Small intestine (tissue), 7 donors: ENCODE data around the gene ST6GAL1. TPM values are rescaled to one million over a fixed set of nuclear protein-coding genes. Genes with fewer than 3 reads are reported as not detected.
"Not testable (repeated sequence)": the region's sequence is repeated elsewhere in the genome, so short reads cannot be mapped to it uniquely, and the experiment has no call there.

ENCODE experiments used
- DNase-seq, 2 donors: peaks; one replicate each; pipeline versions ENCODE4 v3.0.0 to v3.0.0-alpha.2; 2013
- FAIRE-seq: peaks from 2 replicates; lab custom pipeline; 2012; peaks lifted over from hg19 to GRCh38; lab: Jason Lieb, UNC
- H3K27ac ChIP-seq, 3 donors: one replicate each; pipeline ENCODE4 v1.5.1; 2013; ENCODE audit warnings: low read length in 2 of 3, mild to moderate bottlenecking in 2 of 3, control low read depth in 1 of 3, inconsistent platforms in 1 of 3, low read depth in 1 of 3, moderate library complexity in 1 of 3
- H3K27me3 ChIP-seq, 3 donors: one replicate each; pipeline ENCODE4 v1.6.1; 2013; ENCODE audit warnings: low read length in 3 of 3, inconsistent platforms in 1 of 3; ENCODE audit not compliant: control insufficient read depth in 3 of 3, insufficient read depth in 3 of 3
- H3K36me3 ChIP-seq, 3 donors: one replicate each; pipeline ENCODE4 v1.6.1; 2013; ENCODE audit warnings: low read length in 3 of 3, inconsistent platforms in 1 of 3, low read depth in 1 of 3, mild to moderate bottlenecking in 1 of 3, moderate library complexity in 1 of 3; ENCODE audit not compliant: control insufficient read depth in 3 of 3, insufficient read depth in 2 of 3
- H3K4me1 ChIP-seq, 3 donors: one replicate each; pipeline ENCODE4 v1.6.1; 2013; ENCODE audit warnings: low read length in 2 of 3, inconsistent platforms in 1 of 3, low read depth in 1 of 3, mild to moderate bottlenecking in 1 of 3, moderate library complexity in 1 of 3; ENCODE audit not compliant: control insufficient read depth in 3 of 3, insufficient read depth in 2 of 3
- H3K4me3 ChIP-seq, 3 donors: one replicate each; pipeline ENCODE4 v1.5.1; 2013; ENCODE audit warnings: low read length in 3 of 3, control low read depth in 1 of 3, inconsistent platforms in 1 of 3, low read depth in 1 of 3, mild to moderate bottlenecking in 1 of 3, moderate library complexity in 1 of 3
- H3K9me3 ChIP-seq, 2 donors: one replicate each; pipeline ENCODE4 v1.6.1; 2013; ENCODE audit warnings: low read depth in 1 of 2, low read length in 1 of 2; ENCODE audit not compliant: control insufficient read depth in 2 of 2, insufficient read depth in 1 of 2
- WGBS, 3 donors: extraction: QIAGEN DNeasy Blood & Tissue Kit; methylation state at CpG; one replicate each; pipeline ENCODE4 v1.1.7; 2013; 5-methylcytosine and 5-hydroxymethylcytosine counted together
- polyA plus RNA-seq, 4 donors: library from polyadenylated mRNA; stranded (reverse) in 3 of 4; unstranded in 1 of 4; fragments of 200-250 nt in 3 of 4; fragments of 120-200 nt in 1 of 4; gene quantifications; one replicate each; pipeline versions ENCODE4 v1.2.1 to v1.2.3, GENCODE V29; 2013
- donor health status: healthy with polysubstance abuse.
- donor health status: control.
- donor health status: control.
- donor health status: Bipolar disorder and iron deficiency.
- donor health status: healthy.

The ST6GAL1 gene
- polyA plus RNA-seq, 4 donors, result 0.45 to 219 (median 11.0) TPM

DNA sequence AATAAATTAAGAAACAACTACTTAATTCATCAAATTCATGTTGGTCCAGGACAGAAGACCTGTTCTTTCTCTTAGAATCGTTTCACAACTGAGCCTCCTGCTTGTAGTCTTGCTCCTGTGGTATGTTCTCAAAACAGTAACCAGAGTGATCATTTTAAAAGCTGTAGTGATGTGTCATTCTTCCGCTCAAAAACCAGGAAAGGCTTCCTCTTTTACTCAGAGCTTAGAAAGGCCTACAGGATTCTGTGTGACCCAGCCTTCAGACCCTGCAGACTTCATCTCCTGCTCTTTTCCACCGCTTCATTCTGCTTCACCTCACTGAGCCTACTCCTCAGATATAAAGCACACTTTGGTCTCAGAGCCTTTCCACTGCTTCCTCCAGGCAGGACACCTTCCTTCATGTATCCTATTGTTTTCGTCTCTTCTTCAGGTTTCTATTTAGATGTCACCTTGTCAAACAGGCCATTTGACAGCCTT lies 22.7 kb downstream of the ST6GAL1 start:
- no peak for DNase-seq
- WGBS, 3 donors, result 68 to 80% (median 70%) methylated on average over 4 of the region's 4 CpGs
- Histone ChIP-seq H3K36me3 (peaks cover 0 to 13% (median 0%) of the 10 kb centered on the region in 3 donors), H3K27ac (peak overlapping the region in 1 of 3 donors; percentile 37), H3K4me1 (peaks cover 0 to 6% (median 2%) of the 10 kb centered on the region in 3 donors), H3K9me3 (peaks cover 0 to 11% of the 10 kb centered on the region in 2 donors), H3K27me3 (no peaks in the 10 kb centered on the region), H3K4me3 (no peak overlapping the region)
- FAIRE-seq, result no peak

DNA sequence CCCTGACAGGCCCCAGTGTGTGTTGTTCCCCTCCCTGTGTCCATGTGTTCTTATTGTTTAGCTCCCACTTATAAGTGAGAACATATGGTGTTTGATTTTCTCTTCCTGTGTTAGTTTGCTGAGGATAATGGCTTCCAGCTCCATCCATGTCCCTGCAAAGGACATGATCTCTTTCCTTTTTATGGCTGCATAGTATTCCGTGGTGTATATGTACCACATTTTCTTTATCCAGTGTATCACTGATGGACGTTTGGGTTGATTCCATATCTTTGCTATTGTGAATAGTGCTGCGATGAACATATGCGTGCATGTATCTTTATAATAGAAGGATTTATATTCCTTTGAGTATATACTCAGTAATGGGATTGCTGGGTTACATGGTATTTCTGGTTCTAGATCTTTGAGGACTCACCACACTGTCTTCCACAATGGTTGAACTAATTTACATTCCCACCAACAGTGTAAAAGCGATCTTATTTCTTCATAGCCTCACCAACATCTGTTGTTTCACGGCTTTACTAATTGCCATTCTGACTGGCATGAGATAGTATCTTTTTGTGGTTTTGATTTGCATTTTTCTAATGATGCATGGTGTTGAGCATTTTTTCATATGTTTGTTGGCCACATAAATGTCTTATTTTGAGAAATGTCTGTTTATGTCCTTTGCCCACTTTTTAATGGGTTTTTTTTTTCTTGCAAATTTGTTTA lies 23.8 kb downstream of the ST6GAL1 start:
- H3K9me3 ChIP-seq, result peaks cover 0 to 11% of the 10 kb centered on the region in 2 donors
- not testable (repeated sequence) for H3K27me3 ChIP-seq, H3K4me1 ChIP-seq, H3K27ac ChIP-seq, H3K4me3 ChIP-seq, H3K36me3 ChIP-seq, FAIRE-seq, DNase-seq
- WGBS, 3 donors, result 76 to 83% (median 79%) methylated on average over 6 of the region's 6 CpGs

DNA sequence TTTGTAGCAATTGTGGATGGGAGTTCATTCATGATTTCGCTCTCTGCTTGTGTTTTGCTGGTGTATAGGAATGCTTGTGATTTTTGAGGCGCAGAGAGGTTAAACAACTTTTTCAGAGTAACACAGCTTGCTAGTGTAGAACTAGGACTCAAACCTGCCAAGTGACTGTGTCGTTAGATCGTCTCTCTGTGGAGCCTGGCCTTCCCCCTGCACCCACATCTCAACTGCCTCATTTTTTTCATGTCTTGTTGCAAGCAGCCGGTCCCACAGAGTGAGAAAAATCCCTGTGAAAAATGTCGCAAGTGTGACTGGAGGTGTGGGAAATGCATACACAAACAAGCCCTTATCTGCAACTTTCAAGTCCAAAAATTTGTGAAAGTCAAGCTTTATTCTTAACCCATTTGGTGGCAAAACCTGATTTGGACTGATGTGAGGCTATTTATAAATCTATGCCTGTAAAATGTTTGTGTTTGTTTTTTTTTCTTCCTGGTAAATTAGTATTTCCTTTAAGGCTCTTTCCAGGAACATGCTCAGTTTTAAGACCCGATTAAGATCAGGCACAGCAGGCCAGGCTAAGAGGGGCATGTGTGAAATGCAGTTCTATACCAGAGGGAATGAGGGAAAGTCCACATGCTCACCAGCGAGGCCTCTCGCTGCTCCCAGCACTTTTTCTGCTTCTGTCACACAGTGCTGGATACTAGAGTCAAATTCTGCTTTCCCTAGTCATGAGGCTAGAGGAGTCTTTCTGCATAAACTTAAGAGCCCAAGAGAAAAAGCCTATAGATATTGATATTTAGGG lies 25.8 kb downstream of the ST6GAL1 start:
- FAIRE-seq (no peak), DNase-seq (no peak)
- Histone ChIP-seq H3K27ac (no peak overlapping the region), H3K36me3 (no peaks in the 10 kb centered on the region), H3K9me3 (peaks cover 0 to 9% of the 10 kb centered on the region in 2 donors), H3K27me3 (no peaks in the 10 kb centered on the region), H3K4me1 (peaks cover 0 to 6% (median 0%) of the 10 kb centered on the region in 3 donors), H3K4me3 (no peak overlapping the region)
- 73 to 88% (median 85%) methylated on average over 9 of the region's 9 CpGs for WGBS, 3 donors

DNA sequence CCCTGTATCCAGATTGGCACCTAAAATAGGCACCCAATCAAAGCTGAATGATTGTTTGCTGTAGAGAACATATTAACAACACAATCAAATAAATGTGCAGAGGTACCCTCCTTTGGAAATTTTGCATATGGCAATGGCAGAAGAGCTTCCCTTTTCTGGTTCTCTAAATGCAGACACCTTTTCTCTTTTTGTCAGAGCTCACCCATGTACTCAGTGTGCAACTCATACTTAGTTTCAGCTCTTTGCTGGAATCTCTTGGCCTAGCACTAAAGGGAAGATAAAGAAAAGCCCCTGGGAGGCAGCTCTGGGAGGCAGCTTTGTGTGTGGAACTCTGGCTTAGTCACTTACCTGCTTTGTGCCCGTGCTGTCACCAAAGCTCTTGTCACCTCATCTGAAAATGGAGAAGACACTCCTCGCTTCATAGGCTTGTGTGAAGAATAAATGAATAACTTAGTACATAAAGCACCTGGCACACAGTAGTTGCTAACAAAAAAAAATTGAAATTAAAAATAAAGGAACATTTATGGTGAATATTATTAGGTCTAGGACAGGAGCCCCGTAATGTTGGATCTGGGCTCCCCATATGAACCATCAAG lies 28.8 kb downstream of the ST6GAL1 start:
- Histone ChIP-seq H3K4me3 (no peak overlapping the region), H3K4me1 (no peaks in the 10 kb centered on the region), H3K36me3 (peaks cover 0 to 9% (median 0%) of the 10 kb centered on the region in 3 donors), H3K9me3 (no peaks in the 10 kb centered on the region), H3K27me3 (no peaks in the 10 kb centered on the region), H3K27ac (no peak overlapping the region)
- DNase-seq, result no peak
- no peak for FAIRE-seq
- WGBS, 3 donors, result 88 to 92% (median 92%) methylated on average over 3 of the region's 3 CpGs

DNA sequence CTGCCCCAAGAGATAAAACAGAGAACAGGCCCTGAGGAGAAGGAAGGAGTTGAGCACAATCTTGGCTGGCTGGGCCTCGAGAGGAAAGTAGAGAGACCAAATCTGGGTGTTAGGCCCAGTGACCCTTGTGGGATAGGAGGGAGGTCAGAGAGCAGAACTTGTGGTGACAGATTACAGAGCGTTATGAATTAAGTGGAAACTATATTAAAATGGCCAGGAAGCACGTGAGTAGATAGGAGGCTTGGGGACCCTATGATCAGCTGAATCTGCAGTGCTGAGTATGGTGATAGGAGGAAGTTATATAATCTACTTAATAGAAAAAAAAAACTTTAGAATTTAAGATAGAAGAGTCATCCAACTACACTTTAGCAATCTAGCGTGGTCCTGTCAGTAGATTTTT lies 30.0 kb downstream of the ST6GAL1 start:
- no peaks in the 10 kb centered on the region for H3K27me3 ChIP-seq
- no peaks in the 10 kb centered on the region for H3K4me1 ChIP-seq
- FAIRE-seq (no peak), DNase-seq (no peak)
- H3K27ac ChIP-seq, result no peak overlapping the region
- H3K36me3 ChIP-seq, result peaks cover 0 to 11% (median 0%) of the 10 kb centered on the region in 3 donors
- H3K4me3 ChIP-seq, result no peak overlapping the region
- H3K9me3 ChIP-seq, result no peaks in the 10 kb centered on the region
- WGBS, 3 donors, result 75 to 88% (median 87%) methylated on average over 4 of the region's 4 CpGs

DNA sequence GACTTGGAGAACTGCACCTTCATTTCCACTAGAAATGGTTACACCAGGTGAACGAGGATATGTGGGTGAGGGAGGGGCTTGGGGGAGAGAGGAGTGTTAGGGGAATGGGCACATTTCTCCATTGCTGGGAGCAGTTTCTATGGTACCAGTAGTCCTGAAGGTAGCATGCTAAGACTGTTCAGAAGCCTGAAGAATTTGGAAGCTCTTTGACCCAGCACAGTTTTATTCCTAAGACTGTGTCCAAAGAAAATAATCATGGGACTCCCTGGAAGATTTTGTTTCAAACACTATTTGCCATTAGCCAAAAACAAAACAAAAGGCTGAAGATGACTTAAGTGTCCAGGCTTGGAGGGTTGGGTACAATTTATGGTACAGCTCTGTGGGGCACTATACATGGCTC lies 32.1 kb downstream of the ST6GAL1 start:
- no peaks in the 10 kb centered on the region for H3K9me3 ChIP-seq
- no peak overlapping the region for H3K27ac ChIP-seq
- no peaks in the 10 kb centered on the region for H3K27me3 ChIP-seq
- H3K4me3 ChIP-seq, result no peak overlapping the region
- H3K36me3 ChIP-seq, result peaks cover 0 to 15% (median 0%) of the 10 kb centered on the region in 3 donors
- FAIRE-seq (no peak), DNase-seq (no peak)
- H3K4me1 ChIP-seq, result no peaks in the 10 kb centered on the region
- WGBS, 3 donors, result 80 to 92% (median 82%) methylated on average over 1 of the region's 1 CpG

DNA sequence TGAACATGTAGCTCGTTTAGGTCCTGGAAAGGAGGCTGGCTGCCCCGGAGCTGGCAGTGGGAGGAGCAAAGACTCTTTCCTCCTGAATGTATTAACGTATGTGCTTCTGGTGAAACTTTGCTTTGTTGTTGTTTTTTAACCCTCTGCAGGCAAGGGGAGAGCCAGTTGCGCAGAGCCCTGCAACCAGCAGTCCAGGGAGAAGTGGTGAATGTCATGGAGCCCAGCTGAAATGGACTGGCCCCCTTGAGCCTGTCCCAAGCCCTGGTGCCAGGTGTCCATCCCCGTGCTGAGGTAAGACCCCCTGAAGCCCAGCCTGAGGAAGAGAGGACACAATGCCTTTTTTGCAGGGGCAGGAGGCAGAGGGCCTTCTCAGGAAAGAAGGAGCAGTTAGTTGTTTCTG lies 33.3 kb downstream of the ST6GAL1 start:
- Histone ChIP-seq H3K36me3 (peaks cover 0 to 20% (median 0%) of the 10 kb centered on the region in 3 donors), H3K4me1 (no peaks in the 10 kb centered on the region), H3K27me3 (no peaks in the 10 kb centered on the region), H3K27ac (no peak overlapping the region), H3K4me3 (no peak overlapping the region), H3K9me3 (no peaks in the 10 kb centered on the region)
- 71 to 82% (median 80%) methylated on average over 5 of the region's 5 CpGs for WGBS, 3 donors
- FAIRE-seq, result no peak
- no peak for DNase-seq

DNA sequence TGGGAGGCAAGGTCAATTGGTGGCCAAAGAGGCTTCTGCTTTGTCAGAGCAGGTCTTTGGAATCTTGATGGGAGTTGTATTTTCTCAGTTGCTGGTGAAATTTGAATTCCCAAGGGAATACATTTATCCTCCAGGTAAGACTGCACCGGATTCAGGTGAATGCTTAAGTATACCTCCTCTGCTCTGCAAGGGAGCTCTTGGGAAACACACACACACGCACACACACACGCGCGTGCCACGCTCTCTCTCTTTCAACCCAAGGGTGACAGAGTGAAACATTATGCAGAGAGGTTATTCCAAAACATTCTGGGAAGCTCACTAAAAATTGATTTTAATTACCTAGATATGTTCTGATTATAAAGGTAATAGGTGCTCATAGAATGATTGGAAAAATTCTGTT lies 33.7 kb downstream of the ST6GAL1 start:
- FAIRE-seq (no peak), DNase-seq (no peak)
- Histone ChIP-seq H3K36me3 (peaks cover 0 to 20% (median 0%) of the 10 kb centered on the region in 3 donors), H3K4me1 (no peaks in the 10 kb centered on the region), H3K9me3 (no peaks in the 10 kb centered on the region), H3K27ac (no peak overlapping the region), H3K27me3 (no peaks in the 10 kb centered on the region), H3K4me3 (no peak overlapping the region)
- 93 to 98% (median 94%) methylated on average over 6 of the region's 6 CpGs for WGBS, 3 donors
